GM18502 (cell line): ENCODE results near the gene SSR4.
"Not testable (repeated sequence)": the region's sequence is repeated elsewhere in the genome, so short reads cannot be mapped to it uniquely, and the experiment has no call there.

Experiments used
- ATAC-seq: cut with Tn5 transposase; IDR thresholded peaks from one replicate; pipeline ENCODE4 v1.9.1; 2021; ENCODE audit warnings: mild to moderate bottlenecking; ENCODE audit not compliant: unreplicated experiment, poor library complexity

Gene SSR4

GRCh38 chrX:153803211-153804099 lies 9.0 kb downstream of the SSR4 start:
- no peak for ATAC-seq

- ATAC-seq: no peak
Observed at GRCh38 chrX:153804100-153804595, 9.7 kb downstream of the SSR4 start.

- no peak for ATAC-seq
Observed at GRCh38 chrX:153804621-153805020, 10.2 kb downstream of the SSR4 start.

GRCh38 chrX:153805436-153805835 lies 11.0 kb downstream of the SSR4 start:
- no peak for ATAC-seq

GRCh38 chrX:153806999-153807575 lies 12.6 kb downstream of the SSR4 start:
- ATAC-seq: no peak

GRCh38 chrX:153807976-153808375 lies 13.5 kb downstream of the SSR4 start:
- ATAC-seq: no peak

- no peak for ATAC-seq
Observed at GRCh38 chrX:153812220-153812619, 17.8 kb downstream of the SSR4 start.

- ATAC-seq: no peak
Observed at GRCh38 chrX:153813161-153813560, 18.7 kb downstream of the SSR4 start.

- ATAC-seq: no peak
Observed at GRCh38 chrX:153814591-153815315, 20.3 kb downstream of the SSR4 start.

- no peak for ATAC-seq
Observed at GRCh38 chrX:153816831-153817690, 22.6 kb downstream of the SSR4 start.

GRCh38 chrX:153818064-153818463 lies 23.6 kb downstream of the SSR4 start:
- ATAC-seq: not testable (repeated sequence)

- ATAC-seq: no peak
Observed at GRCh38 chrX:153818571-153819383, 24.3 kb downstream of the SSR4 start.

GRCh38 chrX:153819384-153820040 lies 25.0 kb downstream of the SSR4 start:
- no peak for ATAC-seq

GRCh38 chrX:153820601-153821000 lies 26.1 kb downstream of the SSR4 start:
- ATAC-seq: no peak

GRCh38 chrX:153821066-153821465 lies 26.6 kb downstream of the SSR4 start:
- no peak for ATAC-seq

GRCh38 chrX:153824348-153824747 lies 29.9 kb downstream of the SSR4 start:
- ATAC-seq: no peak

GRCh38 chrX:153825042-153825441 lies 30.6 kb downstream of the SSR4 start:
- ATAC-seq: no peak

- ATAC-seq: no peak
Observed at GRCh38 chrX:153827016-153827415, 32.5 kb downstream of the SSR4 start.

GRCh38 chrX:153827903-153828302 lies 33.4 kb downstream of the SSR4 start:
- ATAC-seq: no peak
